Activated T-helper 17 cell treated with anti-CD3 and anti-CD28 coated beads, Interleukin-2, amount 50 U/mL, for 72 hours (primary cell): ENCODE measurements around the gene RALGAPA2. TPM values are rescaled to one million over a fixed set of nuclear protein-coding genes. Genes with fewer than 3 reads are reported as not detected.

Experiments
- ATAC-seq: fragments of 150-1000 bp; cut with Tn5 transposase; replicated peaks from 2 replicates; pipeline ENCODE4 v1.10.0; 2021; ENCODE audit warnings: mild to moderate bottlenecking, moderate library complexity
- H3K27ac Mint-ChIP-seq: one replicate; pipeline ENCODE4 v1.8.0; 2022; ENCODE audit warnings: mixed read lengths
- H3K27me3 Mint-ChIP-seq: one replicate; pipeline ENCODE4 v1.8.0; 2022; ENCODE audit warnings: mixed read lengths
- H3K36me3 Mint-ChIP-seq: one replicate; pipeline ENCODE4 v1.8.0; 2022; ENCODE audit warnings: low read depth, mild to moderate bottlenecking, mixed read lengths
- H3K4me1 Mint-ChIP-seq: one replicate; pipeline ENCODE4 v1.8.0; 2022; ENCODE audit warnings: mixed read lengths
- H3K4me3 Mint-ChIP-seq: one replicate; pipeline ENCODE4 v1.8.0; 2022; ENCODE audit warnings: mild to moderate bottlenecking, mixed read lengths
- H3K9me3 Mint-ChIP-seq: one replicate; pipeline ENCODE4 v1.8.0; 2022; ENCODE audit warnings: mixed read lengths
- total RNA-seq, 2 donors: library from RNA; stranded (reverse); gene quantifications; one replicate each; pipeline ENCODE4 v1.2.3, GENCODE V29; 2022

The RALGAPA2 gene
- total RNA-seq, 2 donors from 2014 or later = 19.2 to 23.2 TPM

DNA sequence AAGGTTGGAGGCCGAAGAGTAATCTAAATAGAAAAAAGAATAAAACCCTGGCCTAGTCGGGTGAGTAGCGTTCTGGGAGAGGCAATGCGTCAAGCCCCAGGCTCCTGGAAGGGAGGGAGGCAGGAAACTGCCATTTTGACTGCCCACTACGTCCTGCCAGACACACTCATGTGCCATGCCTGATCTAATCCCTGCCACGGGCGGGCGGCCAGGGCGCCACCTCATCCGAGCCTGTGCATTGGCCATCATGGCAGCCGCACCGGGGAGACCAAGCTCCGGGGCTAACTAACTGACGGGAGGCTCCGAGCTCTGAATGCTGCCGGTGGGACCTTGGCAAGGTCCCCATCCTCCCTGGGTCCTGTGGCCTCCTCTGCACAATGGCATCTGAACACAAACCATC, 275.8 kb downstream of the RALGAPA2 start:
- Mint-ChIP-seq H3K27ac (no peak overlapping the region), H3K4me1 (no peaks in the 10 kb centered on the region), H3K9me3 (no peaks in the 10 kb centered on the region), H3K27me3 (no peaks in the 10 kb centered on the region), H3K4me3 (no peak overlapping the region), H3K36me3 (peaks cover 19% of the 10 kb centered on the region)
- ATAC-seq = no peak

DNA sequence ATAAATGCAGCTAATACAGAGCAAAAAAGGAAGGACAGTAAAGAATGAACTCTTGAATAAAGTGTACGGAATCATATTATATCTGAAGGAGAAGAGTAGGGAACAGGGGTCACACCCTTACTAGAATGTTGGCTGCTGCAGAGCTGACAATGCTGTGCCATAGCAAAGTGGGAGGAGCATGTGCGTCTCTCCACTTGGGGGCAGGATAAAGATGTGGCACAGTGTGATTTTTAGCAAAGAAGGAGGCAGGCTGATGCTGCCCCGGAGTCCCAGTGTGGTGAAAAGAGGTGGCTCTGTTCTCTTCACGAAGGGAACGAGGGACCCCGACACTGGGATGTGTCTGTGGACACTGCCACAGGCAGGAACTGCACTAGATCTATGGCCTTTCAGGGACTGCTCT, 277.0 kb downstream of the RALGAPA2 start:
- Mint-ChIP-seq H3K27me3 (no peaks in the 10 kb centered on the region), H3K4me3 (no peak overlapping the region), H3K27ac (no peak overlapping the region), H3K36me3 (peaks cover 13% of the 10 kb centered on the region), H3K9me3 (no peaks in the 10 kb centered on the region), H3K4me1 (no peaks in the 10 kb centered on the region)
- no peak for ATAC-seq

GRCh38 chr20:20432618-20433286, 279.7 kb downstream of the RALGAPA2 start:
- no peak for ATAC-seq
- H3K36me3 Mint-ChIP-seq = peaks cover 12% of the 10 kb centered on the region
- no peaks in the 10 kb centered on the region for H3K27me3 Mint-ChIP-seq
- no peak overlapping the region for H3K4me3 Mint-ChIP-seq
- H3K4me1 Mint-ChIP-seq = no peaks in the 10 kb centered on the region
- no peak overlapping the region for H3K27ac Mint-ChIP-seq
- H3K9me3 Mint-ChIP-seq = no peaks in the 10 kb centered on the region

GRCh38 chr20:20430066-20430465, 282.4 kb downstream of the RALGAPA2 start:
- H3K36me3 Mint-ChIP-seq = peaks cover 6% of the 10 kb centered on the region
- ATAC-seq = no peak
- no peak overlapping the region for H3K27ac Mint-ChIP-seq
- H3K27me3 Mint-ChIP-seq = no peaks in the 10 kb centered on the region
- peaks cover 14% of the 10 kb centered on the region for H3K4me1 Mint-ChIP-seq
- H3K9me3 Mint-ChIP-seq = no peaks in the 10 kb centered on the region
- no peak overlapping the region for H3K4me3 Mint-ChIP-seq

DNA sequence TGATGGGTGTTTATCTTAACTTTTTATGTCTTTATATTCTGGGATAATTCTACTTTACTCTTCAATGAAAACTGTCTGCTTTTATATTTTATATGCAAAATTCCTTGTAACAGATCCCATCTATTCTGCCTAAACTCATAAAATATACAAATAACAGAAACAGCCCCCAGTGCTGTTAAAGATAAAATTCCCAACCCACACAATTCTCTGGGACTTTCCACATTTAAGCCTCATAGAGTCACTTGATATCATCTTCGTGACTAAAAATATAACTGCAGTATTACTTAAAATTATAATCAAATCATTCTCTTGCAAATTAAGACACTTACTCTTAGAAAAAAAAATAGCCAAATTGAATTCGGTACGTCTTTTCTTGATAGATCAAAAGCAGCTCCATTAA, 284.4 kb downstream of the RALGAPA2 start:
- H3K4me1 Mint-ChIP-seq = peaks cover 20% of the 10 kb centered on the region
- peaks cover 16% of the 10 kb centered on the region for H3K36me3 Mint-ChIP-seq
- no peaks in the 10 kb centered on the region for H3K27me3 Mint-ChIP-seq
- peak overlapping the region; percentile 70 for H3K27ac Mint-ChIP-seq
- H3K4me3 Mint-ChIP-seq = no peak overlapping the region
- H3K9me3 Mint-ChIP-seq = no peaks in the 10 kb centered on the region
- no peak for ATAC-seq

- peaks cover 16% of the 10 kb centered on the region for H3K36me3 Mint-ChIP-seq
- ATAC-seq = peak; percentile 54
- no peaks in the 10 kb centered on the region for H3K27me3 Mint-ChIP-seq
- H3K4me1 Mint-ChIP-seq = peaks cover 26% of the 10 kb centered on the region
- peak overlapping the region; percentile 70 for H3K27ac Mint-ChIP-seq
- H3K9me3 Mint-ChIP-seq = no peaks in the 10 kb centered on the region
- peak overlapping the region; percentile 55 for H3K4me3 Mint-ChIP-seq
These were observed 285.1 kb downstream of the RALGAPA2 start for GRCh38 chr20:20427227-20427864.

DNA sequence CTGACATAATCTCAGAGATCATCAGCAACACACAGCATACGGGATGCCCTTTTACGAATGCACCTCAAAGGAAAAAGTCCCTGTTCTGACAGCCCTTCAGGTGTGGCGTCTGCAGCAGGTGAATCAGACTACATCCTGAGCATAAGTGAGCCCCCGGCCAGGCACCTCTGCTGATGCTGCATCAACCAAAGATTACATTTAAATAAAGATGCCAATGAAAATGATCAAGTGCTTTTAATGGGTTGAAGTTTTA, 285.9 kb downstream of the RALGAPA2 start:
- Mint-ChIP-seq H3K4me3 (peak overlapping the region; percentile 55), H3K9me3 (no peaks in the 10 kb centered on the region)
- peak; percentile 53 for ATAC-seq

DNA sequence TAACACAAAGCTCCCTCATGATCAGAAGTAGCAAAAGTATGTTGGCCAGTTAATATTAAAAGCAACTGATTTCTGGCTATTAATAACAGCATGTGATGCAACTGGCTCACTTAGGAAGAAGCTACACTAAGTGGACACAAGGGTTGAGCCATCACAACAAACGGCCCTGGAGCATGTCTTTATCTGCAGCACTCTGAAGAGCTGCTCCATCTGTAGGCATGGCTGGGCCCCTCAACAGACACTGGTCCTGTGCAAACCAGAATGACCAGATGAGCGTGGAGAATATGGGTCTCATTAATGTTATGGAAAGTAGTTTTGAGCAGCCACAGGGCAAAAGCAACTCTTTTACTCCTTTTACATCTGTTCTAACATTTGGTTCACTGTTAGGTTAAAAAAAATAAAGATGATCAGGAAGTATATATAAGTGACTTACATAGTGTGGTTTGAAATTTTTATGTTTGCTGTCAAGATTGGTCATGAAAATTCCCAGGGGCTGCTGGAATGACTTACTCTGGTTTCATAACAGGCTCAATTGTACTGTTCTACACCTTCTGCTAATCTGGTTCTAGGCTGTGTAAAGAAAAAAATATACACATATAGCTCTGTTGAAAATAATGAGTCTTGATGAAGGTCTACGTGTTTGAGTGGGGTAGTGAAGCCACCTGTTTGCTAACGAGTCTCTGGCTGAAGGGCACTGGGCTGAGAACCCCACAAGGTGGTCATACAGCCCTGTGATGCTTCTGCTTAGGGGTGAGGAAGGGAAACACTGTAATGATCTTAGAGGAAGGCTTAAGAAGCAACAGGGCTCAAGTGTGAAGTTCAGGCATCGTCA, 286.4 kb downstream of the RALGAPA2 start:
- Mint-ChIP-seq H3K27ac (peak overlapping the region; percentile 73), H3K36me3 (peaks cover 17% of the 10 kb centered on the region), H3K4me3 (peak overlapping the region; percentile 55), H3K4me1 (peaks cover 26% of the 10 kb centered on the region), H3K27me3 (no peaks in the 10 kb centered on the region), H3K9me3 (no peaks in the 10 kb centered on the region)
- peak; percentile 78 for ATAC-seq

More for the DNA sequence above, 285.9 kb downstream of the RALGAPA2 start:
- Mint-ChIP-seq H3K27me3 (no peaks in the 10 kb centered on the region), H3K4me1 (peaks cover 26% of the 10 kb centered on the region), H3K27ac (peak overlapping the region; percentile 73), H3K36me3 (peaks cover 17% of the 10 kb centered on the region)

- H3K4me1 Mint-ChIP-seq = peaks cover 38% of the 10 kb centered on the region
- no peaks in the 10 kb centered on the region for H3K9me3 Mint-ChIP-seq
- no peaks in the 10 kb centered on the region for H3K27me3 Mint-ChIP-seq
- peak overlapping the region; percentile 3 for H3K27ac Mint-ChIP-seq
- H3K4me3 Mint-ChIP-seq = no peak overlapping the region
- no peak for ATAC-seq
- peaks cover 17% of the 10 kb centered on the region for H3K36me3 Mint-ChIP-seq
These were observed 289.3 kb downstream of the RALGAPA2 start for GRCh38 chr20:20423117-20423516.

DNA sequence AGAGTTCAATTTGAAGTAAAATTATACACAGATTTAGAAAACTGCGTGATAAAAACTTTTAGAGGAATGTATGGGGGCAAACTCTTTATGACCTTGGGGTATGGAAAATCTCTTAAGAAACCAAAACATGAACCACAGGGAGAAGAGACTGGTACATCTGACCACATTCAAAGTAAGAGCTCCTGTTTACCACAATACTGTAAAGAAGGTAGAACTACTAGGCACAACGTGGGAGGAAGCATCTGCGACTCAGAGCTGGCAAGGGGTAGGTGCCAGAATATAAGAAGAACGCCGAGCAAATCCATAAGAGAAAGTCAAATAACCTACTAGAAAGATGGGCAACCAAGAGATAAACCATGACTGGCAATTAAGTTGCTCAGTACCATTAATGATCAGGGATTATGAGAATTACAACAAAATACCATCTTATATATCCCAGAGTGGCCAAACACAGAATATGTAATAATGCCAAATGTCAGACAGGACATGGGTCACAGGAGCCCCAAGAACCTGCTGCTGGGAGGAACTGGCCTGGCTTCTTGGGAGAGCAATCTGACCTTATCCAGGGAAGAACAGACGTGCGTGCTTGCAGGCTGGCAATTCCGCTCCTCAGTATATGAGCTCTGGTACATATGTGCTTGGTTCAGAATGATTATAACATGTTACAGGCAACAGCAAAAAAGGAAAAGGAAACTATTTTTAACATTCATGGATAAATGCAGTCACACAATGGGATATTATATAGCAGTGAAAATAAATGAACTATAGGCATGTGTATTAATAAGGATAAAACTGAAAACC, 294.4 kb downstream of the RALGAPA2 start:
- Mint-ChIP-seq H3K4me1 (peaks cover 38% of the 10 kb centered on the region), H3K36me3 (peaks cover 7% of the 10 kb centered on the region), H3K27me3 (no peaks in the 10 kb centered on the region), H3K9me3 (no peaks in the 10 kb centered on the region), H3K27ac (peak overlapping the region; percentile 9), H3K4me3 (peak overlapping the region; percentile 8)
- ATAC-seq = peak; percentile 66

GRCh38 chr20:20415321-20415720, 297.1 kb downstream of the RALGAPA2 start:
- Mint-ChIP-seq H3K36me3 (peaks cover 28% of the 10 kb centered on the region), H3K9me3 (no peaks in the 10 kb centered on the region), H3K27me3 (no peaks in the 10 kb centered on the region), H3K4me1 (peaks cover 49% of the 10 kb centered on the region), H3K27ac (peak overlapping the region; percentile 80), H3K4me3 (no peak overlapping the region)
- peak; percentile 18 for ATAC-seq

DNA sequence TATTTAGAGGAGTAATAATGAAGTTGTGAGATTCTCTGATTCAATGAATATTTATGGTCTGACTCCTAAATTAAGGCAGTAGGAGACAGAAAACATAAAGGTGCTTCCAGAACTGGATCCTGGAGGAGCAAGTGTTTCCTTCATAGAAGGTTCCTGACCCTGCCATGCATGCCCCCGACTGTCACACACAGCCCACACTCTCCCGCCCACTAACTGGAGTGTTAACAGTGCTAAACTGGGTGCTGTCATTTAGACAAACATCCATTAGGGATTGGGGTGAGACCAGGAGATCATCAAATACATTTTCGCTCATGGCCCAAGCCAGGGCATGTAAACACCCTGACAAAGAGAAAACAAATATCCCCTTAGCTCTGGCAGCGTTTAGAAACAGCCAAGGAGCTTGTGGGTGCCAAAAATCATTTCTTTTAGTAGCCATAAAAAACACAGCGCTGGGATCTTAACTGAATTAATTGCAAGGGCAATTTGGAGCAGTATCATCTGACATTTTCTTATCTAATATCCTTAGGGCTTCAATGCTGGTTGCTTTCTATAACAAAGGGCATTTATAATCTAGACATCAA, 297.7 kb downstream of the RALGAPA2 start:
- H3K27me3 Mint-ChIP-seq = no peaks in the 10 kb centered on the region
- peaks cover 34% of the 10 kb centered on the region for H3K36me3 Mint-ChIP-seq
- no peak for ATAC-seq
- no peak overlapping the region for H3K4me3 Mint-ChIP-seq
- peak overlapping the region; percentile 80 for H3K27ac Mint-ChIP-seq
- no peaks in the 10 kb centered on the region for H3K9me3 Mint-ChIP-seq
- H3K4me1 Mint-ChIP-seq = peaks cover 43% of the 10 kb centered on the region

DNA sequence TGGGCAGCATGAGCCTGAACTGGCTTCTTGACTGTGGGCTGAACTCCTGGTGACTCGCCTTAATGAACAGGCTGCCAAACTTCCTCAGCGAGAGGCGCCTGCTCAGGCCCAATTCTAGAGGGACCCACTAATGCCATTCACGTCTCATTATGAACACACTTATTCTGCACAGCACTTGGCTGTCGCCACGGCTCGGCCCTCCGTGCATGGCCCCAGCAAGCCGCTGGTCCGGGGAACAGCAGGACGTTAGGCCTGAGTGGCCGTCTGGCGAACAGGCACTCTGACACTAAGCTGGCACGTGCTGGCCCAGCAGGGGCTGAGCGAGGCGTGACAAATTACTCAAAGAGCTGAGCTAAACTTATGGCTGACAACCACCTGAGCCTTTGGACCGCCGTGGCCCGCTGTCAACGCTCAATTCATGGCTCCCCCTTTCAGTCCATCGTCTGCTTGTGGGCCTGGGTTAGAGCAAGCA, 298.6 kb downstream of the RALGAPA2 start:
- no peak for ATAC-seq
- no peaks in the 10 kb centered on the region for H3K27me3 Mint-ChIP-seq
- H3K9me3 Mint-ChIP-seq = no peaks in the 10 kb centered on the region
- H3K36me3 Mint-ChIP-seq = peaks cover 36% of the 10 kb centered on the region
- H3K4me3 Mint-ChIP-seq = peak overlapping the region; percentile 71
- H3K4me1 Mint-ChIP-seq = peaks cover 41% of the 10 kb centered on the region
- H3K27ac Mint-ChIP-seq = peak overlapping the region; percentile 95

- peaks cover 34% of the 10 kb centered on the region for H3K4me1 Mint-ChIP-seq
These were observed 299.7 kb downstream of the RALGAPA2 start for GRCh38 chr20:20412750-20413149.

More at GRCh38 chr20:20412750-20413149, 299.7 kb downstream of the RALGAPA2 start:
- Mint-ChIP-seq H3K27ac (peak overlapping the region; percentile 95), H3K27me3 (no peaks in the 10 kb centered on the region), H3K36me3 (peaks cover 37% of the 10 kb centered on the region), H3K9me3 (no peaks in the 10 kb centered on the region), H3K4me3 (peak overlapping the region; percentile 71)
- peak; percentile 93 for ATAC-seq
